Tongue (tissue), 2 donors: ENCODE data around the gene NRG3. TPM values are rescaled to one million over a fixed set of nuclear protein-coding genes. Genes with fewer than 3 reads are reported as not detected.

Experiments used
- DNase-seq: peaks from one replicate; pipeline ENCODE4 v3.0.0-alpha.2; 2015
- total RNA-seq: library from RNA; depleted of rRNA; stranded (reverse); fragments of >200 nt; gene quantifications from one replicate; pipeline ENCODE4 v1.2.3, GENCODE V29; 2014

NRG3 gene
- total RNA-seq, 1 donor from 2014 or later, result 0.31 TPM

DNA sequence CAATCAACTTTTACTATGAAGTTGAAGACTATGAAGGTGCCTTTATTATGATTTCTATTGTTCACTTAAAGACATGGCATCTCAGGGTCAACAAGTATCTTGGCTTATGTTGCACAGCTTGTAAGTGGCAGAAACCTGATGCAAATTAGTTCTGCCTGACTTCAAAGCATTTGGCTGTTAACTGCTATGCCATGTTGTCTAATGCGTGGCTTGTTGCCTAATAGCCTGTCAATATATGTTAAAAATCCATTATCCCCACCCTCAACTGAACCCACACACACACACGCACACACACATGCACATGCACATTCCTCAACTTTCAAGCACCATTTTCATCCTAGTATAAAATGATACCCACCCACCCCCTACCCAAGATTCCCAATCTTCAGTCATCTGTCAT lies 217.1 kb downstream of the NRG3 start:
- DNase-seq, result no peak

GRCh38 chr10:82124713-82125112 lies 249.7 kb downstream of the NRG3 start:
- DNase-seq, result no peak

DNA sequence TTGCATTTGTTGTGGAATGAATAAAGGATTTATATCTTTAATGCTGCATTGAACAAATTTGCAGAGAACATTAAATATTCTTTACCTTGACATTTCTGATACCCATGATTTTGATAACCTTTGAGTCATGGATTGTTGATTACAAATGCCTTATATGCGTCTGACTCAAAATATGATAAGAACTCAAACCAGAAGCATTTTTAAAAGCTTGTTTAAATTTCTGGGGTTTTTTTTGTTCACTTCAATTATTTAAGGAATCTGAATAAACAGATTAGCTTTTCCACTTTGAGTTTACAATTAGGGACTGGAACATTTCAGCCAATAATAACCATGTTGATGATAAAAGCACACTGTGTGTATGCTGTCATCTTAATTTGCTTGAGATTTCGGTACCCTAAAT lies 253.5 kb downstream of the NRG3 start:
- no peak for DNase-seq

DNA sequence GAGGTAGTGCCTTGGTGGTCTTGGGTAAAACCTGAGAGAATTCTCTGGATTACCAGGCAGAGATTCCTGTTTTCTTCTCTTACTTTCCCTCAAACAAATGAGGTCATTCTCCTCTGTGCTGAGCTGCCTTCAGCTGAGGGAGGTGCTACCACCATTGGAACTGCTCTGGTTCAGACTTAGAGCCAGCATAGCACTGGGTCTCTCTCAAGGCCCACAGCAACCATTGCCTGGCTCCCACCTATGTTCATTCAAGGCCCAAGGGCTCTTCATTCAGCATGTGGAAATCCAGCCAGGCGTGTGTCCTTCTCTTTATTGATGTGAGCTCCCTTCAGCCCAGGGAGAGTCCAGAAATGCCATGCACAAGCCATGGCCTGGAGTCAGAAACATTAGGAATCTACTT lies 261.1 kb downstream of the NRG3 start:
- DNase-seq, result no peak

GRCh38 chr10:82144153-82144552 lies 269.2 kb downstream of the NRG3 start:
- DNase-seq, result no peak

DNA sequence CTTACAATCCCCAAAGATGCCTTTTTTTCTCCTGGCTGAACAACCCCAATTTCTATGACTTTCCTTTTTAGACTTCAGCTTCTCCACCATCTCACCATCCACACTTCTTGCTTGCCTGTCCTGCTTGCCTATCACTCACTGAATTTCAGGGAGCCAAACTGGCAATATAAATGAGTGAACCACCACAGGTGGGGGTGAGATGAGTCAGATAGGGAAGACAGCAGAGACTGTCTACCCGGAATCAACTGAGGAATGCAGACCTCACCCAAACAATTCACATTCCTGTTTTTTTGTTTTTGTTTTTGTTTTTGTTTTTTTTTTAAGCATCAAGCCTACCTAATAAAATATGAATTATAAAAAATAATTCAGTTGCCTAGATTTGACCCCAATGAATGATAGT lies 273.8 kb downstream of the NRG3 start:
- DNase-seq, result no peak

- DNase-seq, result no peak
Observed at GRCh38 chr10:82149674-82150073, 274.7 kb downstream of the NRG3 start.

DNA sequence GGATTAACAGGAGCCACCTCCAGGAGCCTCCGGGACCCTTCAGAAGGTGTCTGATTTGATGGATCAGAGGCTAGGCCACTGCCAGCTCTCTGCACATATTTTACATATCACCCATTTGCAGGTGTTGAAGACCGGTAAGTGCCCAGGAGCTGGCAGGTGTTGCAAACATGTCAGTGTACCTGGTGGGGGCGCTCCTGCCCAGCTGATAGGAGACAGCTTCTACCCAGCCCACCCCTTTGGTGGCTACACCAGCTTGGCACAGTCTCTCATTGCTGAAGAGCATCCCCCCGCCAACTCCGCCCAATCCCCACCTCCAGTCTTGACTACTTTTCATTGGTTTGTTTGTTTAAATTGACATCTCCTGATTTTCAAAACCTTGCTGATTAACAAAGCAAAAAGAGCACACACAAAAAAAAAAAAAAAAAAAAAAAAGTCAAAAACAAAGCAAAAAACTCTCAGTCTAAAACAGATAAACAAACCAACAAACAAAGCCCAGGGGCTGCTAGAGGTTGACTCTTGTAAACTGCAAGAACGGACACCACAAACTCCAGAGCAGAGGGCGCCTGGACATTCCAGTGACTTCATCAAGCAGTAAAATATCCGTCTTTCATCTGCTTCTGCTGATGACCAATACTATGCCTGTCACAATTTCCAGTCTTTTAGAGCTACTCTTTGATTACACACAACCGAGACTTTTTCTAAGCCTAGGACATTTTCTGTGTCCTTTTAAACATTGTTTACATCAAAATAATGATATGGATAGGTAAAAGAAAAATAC lies 275.3 kb downstream of the NRG3 start:
- peak; percentile 29 for DNase-seq

DNA sequence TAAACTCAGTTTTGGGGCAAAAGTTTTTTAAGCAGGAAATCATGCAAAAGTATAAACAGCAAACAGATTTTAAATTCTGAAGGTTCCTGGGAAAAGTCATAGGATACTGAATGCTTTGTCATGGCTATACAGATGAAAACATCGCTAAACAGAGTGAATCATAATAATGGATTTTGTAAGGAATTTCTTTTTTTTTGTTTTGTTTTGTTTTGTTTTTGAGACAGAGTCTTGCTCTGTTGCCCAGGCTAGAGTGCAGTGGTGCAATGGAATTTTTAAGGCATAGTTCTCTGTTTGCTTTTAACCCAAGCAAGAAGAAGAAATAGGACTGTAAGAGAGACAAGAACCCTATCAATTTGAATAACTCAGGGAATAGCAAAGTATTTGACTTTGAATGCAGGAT lies 285.3 kb downstream of the NRG3 start:
- DNase-seq, result no peak

GRCh38 chr10:82161264-82161663 lies 286.3 kb downstream of the NRG3 start:
- no peak for DNase-seq

- DNase-seq, result no peak
Observed at GRCh38 chr10:82162549-82163195, 287.7 kb downstream of the NRG3 start.

- no peak for DNase-seq
Observed at GRCh38 chr10:82171899-82172298, 296.9 kb downstream of the NRG3 start.

- no peak for DNase-seq
Observed at GRCh38 chr10:82176587-82176986, 301.6 kb downstream of the NRG3 start.

DNA sequence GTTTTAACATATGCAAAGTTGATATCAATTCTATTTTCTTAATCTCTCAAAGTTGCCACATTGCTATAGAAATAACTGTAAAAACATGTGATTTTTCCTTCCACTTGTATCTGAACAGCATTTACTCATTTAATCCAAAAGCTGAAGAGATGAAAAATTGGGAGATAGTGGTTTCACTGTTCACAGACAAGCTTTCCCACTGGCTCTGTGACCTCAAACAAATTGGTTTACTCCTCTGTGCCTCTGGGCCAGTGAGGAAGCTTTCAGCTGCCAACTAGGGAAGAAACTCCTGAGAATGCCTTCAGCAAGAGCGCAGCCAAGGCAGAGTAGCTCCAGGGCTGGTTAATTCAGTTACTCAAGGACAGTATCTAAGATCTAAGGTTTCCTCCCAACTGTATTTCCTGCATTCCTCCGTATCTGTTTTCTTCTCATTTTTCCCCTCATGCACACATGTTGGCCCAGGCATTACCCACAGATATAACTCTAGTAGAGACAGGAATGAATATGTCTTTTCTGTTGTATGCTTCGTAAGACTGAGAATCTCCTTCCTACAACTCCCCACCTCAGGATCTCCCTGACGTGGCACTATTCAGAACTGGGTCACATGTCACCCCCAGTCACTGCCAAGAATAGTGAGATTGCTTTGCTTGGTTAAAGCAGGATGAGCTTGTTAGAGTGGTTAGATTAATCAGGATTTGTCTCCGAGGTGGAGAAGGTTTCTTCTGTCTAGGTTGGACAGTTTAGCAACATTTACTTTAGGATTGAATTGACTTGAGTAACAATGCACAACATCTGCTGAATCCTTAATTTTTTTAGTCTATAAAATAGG lies 315.7 kb downstream of the NRG3 start:
- peak; percentile 4 for DNase-seq

DNA sequence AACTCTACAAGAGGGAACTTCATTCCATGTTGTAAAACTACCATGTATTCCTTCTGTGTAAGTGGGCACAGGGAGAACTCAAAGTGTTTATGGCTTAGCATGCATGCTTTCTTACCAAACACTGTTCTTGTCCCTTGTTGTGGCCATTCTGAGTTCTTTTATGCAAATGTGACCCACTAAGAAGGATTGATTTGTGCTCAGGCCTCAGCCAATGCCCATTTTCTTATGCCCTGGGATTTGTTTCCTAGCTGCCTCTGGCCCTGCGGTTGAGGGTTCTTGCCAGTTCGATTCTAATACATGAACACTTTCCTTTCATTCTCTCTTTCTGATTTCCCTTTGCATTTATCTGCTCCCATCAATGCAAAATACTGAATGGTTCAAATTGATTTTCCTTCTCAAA lies 316.7 kb downstream of the NRG3 start:
- no peak for DNase-seq

DNA sequence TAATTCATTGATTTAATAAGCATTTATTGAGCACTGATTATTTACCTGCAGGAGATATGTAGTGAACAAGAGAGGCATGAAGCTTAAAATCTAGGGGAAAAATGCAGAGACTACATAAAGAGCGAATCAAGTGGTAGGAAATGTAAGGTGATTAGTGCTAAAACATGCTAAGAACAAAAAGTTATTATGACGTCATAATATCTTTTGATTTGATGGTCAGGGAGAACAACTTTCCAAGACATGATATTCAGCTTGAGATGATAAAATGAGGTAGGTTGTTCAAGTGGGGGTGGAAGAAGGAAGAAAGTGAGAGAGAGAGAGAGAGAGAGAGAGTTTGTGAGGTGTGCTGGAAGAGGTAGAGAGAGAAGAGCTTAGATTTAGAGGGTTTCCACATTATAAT lies 317.7 kb downstream of the NRG3 start:
- no peak for DNase-seq

GRCh38 chr10:82194419-82194818 lies 319.4 kb downstream of the NRG3 start:
- DNase-seq, result no peak

GRCh38 chr10:82206831-82207230 lies 331.8 kb downstream of the NRG3 start:
- DNase-seq, result no peak

GRCh38 chr10:82208726-82209125 lies 333.7 kb downstream of the NRG3 start:
- DNase-seq, result no peak

DNA sequence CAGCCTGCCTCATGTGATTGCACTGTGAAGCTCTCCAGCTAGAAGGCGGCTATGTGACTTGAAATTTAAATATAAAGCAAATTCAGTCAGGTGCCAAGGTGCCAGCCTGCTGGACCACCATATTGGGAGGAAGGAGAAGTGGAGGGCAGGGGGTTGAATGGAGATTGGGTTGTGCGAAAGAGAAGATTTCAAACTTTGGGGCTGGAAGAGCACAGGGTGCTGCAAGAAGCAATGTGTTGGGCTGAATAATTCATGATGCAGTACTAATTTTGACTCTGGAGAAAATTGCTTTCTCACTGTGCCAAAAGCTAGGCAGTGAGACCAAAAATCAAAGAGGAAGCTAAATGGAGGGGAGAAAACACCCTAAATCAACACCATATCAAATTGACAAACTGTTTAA lies 335.3 kb downstream of the NRG3 start:
- DNase-seq, result no peak

- DNase-seq, result peak; percentile 35
Observed at GRCh38 chr10:82211346-82211745, 336.4 kb downstream of the NRG3 start.

- DNase-seq, result no peak
Observed at GRCh38 chr10:82212753-82213152, 337.8 kb downstream of the NRG3 start.

GRCh38 chr10:82213784-82214183 lies 338.8 kb downstream of the NRG3 start:
- DNase-seq, result no peak
